COR-L47 (cell line): ENCODE results near the gene CABP7.
A peak's percentile ranks its signal among the peaks of the same experiment; 100 is the strongest.

Source experiments
- DNase-seq: peaks from one replicate; lab custom pipeline; 2025; lab: John Stamatoyannopoulos, UW

The CABP7 gene

DNA sequence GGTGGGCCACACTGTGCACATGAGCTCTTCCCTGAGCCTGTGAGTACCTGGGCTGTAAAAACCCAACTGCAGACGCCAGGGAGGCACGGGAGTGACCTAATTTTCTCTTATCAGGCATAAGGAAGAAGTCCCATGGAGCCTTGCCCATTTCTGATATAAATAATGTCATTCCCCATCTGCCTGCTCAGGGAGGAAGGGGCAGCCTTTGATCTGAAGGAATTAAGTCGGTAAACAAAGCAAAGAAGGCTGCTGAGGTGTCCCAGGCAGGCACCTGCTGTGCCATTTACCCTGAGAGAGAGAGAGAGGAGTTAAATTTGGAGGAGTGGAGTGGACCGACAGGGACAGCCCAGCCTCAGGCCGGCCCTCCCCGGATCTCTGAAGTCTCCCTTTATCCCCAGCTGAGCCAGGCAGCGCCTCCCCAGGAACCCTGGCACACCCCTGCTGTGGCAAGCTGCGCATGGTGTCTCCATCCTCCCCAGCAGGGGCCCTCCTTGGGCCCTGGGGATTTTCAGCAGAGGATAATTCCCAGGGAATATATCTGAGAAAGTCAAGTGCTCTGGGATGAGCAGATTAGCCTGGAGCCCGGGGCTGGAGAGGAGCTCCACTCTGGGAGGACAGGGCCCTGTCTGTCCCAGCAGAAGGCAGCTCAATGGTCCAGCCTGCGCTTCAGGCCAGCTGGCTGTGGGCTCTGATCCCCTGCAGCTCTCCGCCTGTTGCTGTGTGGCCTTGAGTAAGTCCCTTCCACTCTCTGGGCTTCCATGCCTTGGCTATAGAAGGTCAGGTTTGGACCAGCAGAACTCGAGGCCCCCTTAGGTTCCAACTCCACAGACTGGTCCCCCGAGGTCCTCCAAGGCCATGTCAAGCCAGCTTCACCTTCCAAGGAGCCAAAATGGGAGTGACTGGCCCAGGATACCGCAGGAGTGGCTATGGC is 17.5 kb upstream of the CABP7 start:
- DNase-seq: peak; percentile 65

- peak; percentile 69 for DNase-seq
Measured at GRCh38 chr22:29702931-29703501, 16.8 kb upstream of the CABP7 start.

DNA sequence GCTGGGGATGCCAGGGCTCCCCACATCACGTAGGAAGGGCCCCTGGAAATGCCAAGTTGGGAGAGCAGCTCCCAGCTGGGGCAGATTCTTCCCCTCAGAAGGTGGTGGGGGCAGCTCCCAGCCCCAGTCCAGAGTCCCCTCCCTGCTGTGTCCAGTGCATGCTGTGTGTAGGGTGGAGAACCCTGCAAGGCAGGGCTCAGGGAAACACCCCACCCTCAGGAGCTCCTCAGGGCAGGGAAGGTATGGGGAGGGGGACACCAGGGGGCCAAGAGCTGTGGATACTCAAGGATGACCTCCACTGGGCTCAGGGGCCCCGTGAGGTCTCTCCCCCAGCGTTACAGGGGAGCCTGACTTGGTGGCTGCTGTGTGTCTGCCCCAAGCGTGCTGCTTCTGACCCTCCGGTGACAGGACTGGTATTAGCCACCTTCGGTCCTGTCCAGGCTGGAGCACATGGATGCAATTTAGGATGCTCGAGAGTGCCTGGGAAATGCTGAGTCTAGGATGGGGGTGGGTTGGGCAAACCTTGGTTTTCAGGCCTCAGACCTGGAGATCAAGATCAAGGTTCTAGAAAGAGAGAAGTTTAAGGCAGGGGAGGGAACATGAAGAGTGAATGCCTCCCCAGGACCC is 16.1 kb upstream of the CABP7 start:
- no peak for DNase-seq

DNA sequence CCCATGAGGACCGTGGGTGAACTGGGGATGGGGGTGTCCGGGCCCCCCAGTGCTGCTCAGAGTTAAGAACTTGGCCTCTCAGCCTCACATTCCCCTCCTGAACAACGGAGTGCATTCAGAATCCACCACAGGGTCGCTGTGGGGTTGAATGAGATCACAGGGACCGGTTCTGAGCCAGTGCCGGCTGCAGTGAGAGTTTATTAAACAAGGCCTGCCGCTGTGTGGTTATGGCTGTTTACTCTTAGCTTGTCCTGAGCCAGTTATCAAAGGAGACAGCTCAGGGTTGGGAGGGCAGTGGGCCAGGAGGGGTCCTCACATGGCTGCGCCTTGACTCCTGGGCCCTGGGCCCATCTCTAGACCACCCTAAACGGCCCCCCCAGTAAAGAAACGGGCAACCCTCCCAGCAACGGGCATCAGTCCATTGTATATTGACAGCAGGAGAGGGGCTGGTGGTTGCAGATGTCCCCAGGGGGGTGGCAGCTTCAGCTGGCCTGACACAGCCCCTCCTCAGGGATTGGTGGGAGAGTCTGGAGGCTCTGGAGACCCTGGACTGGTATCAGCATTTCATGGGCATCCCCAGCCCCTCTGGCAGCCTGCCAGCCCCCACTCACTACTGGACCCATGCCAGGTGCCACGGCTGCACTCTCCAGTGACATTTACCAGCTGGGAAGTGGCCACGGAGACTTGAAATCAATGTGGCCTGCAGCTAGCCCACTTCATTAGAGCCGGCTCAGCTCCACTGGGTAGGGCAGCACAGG is 15.1 kb upstream of the CABP7 start:
- peak; percentile 53 for DNase-seq

DNA sequence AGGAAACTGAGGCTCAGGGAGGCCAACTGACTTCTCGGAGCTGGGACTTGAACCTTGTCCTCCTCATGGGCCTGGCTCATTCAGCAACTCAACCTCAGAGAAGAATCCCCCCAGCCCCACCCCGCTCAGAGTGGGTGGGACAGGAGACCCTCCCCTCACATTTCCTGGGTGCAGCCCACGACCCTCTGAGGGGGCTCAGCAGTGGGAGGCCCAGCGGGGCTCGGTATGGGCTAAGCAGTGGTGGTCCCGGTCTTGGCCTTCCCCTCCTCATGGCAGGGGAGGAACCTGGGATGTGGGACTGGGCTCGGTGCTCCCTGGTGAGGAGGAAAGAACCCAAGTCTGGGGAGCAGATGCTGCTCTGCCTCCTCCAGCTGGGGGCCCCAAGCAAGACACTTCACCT is 14.2 kb upstream of the CABP7 start:
- no peak for DNase-seq

GRCh38 chr22:29706486-29706885 is 13.3 kb upstream of the CABP7 start:
- peak; percentile 50 for DNase-seq

DNA sequence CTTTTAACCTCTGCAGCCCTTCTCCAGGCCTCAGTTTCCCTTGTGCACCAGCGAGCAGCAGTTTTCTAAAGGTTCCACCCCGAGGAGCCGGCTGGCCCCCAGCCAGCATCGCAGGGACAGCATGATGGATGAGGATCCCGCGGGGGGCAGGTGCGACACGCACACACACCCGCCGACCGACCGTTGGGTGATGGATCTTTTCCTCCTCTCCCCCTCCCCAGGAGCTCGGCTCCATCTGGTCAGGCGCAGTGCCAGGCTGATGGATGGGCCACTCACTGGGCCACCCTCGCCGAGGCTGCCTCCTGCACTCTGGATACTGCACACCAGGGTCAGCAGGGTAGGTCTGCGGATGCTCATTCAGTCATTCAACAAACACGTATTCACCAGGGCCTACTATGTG is 12.8 kb upstream of the CABP7 start:
- peak; percentile 82 for DNase-seq

GRCh38 chr22:29707471-29707870 is 12.3 kb upstream of the CABP7 start:
- DNase-seq: no peak

DNA sequence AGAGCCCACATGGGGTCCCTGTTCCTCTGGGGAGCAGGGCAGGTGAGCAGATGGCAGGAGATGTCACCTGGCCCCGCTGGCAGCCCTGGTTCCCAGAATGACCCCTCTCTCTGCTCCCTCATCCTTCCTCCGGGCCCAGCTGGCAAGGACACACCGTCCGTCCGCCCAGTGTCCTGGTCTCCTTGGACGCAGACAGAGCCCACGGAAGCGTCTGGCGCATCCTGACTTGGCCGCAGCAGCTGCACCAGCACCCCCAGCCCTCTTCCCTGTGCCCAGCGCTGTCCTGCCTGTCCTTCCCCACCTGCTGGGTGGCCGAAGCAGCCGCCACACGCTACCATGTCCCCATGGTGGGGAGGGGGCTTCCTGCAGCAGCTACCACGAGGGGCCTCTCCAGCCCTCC is 9.6 kb upstream of the CABP7 start:
- DNase-seq: no peak

GRCh38 chr22:29710922-29711593 is 8.7 kb upstream of the CABP7 start:
- DNase-seq: peak; percentile 63

GRCh38 chr22:29712119-29712518 is 7.7 kb upstream of the CABP7 start:
- no peak for DNase-seq

- peak; percentile 36 for DNase-seq
Measured at GRCh38 chr22:29713156-29713727, 6.6 kb upstream of the CABP7 start.

- peak; percentile 56 for DNase-seq
Measured at GRCh38 chr22:29715240-29715639, 4.6 kb upstream of the CABP7 start.

GRCh38 chr22:29715705-29716104 is 4.1 kb upstream of the CABP7 start:
- no peak for DNase-seq

- no peak for DNase-seq
Measured at GRCh38 chr22:29716814-29717545, 2.8 kb upstream of the CABP7 start.

GRCh38 chr22:29717789-29718188 is 2.0 kb upstream of the CABP7 start:
- DNase-seq: peak; percentile 90

DNA sequence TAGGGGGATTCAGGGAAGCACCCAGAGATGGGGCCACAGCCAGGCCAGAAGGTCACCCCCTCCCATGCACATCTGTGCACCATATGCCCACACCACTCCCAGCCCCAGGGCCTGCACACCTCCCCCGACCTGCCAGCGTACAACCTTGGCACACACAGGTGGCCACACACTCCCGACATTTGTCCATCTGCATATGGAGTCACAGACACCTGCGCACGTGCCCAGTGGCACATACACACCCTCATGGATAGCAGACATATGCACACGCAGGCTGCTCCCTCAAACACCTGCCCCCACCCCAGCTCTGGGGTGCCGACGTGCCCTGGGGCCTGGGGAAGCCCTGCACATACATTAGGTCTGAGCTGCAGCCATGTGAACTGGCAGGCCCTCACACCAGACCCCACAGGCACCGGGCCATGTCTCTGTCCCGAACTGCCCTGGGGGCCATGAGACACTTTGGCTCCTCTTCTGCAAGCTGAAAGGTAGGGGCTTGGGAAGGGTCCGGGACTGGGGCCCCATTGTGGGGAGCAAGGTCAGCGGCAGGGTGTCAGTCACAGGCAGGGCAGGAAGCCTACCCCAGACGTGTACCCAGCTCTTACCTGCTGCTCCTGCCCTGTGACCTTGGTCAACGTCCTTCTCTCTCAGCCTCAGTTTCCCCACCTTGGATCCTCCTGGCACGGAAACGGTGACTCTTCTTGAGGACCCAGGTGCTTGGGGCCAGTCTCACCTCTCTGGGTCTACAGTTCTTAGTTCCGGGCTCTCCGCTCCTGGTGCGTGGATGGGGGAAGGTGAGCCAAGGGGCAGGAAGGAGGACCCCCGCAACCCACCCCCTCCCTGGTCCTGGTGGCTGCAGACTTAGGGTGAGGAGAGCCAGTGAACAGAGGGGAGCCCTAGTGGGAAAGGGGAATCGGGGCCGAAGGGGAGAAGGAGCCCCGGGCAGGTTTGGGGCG is 579 bp upstream of the CABP7 start:
- no peak for DNase-seq

- DNase-seq: no peak
Measured at GRCh38 chr22:29720811-29721323, 1.1 kb downstream of the CABP7 start.

DNA sequence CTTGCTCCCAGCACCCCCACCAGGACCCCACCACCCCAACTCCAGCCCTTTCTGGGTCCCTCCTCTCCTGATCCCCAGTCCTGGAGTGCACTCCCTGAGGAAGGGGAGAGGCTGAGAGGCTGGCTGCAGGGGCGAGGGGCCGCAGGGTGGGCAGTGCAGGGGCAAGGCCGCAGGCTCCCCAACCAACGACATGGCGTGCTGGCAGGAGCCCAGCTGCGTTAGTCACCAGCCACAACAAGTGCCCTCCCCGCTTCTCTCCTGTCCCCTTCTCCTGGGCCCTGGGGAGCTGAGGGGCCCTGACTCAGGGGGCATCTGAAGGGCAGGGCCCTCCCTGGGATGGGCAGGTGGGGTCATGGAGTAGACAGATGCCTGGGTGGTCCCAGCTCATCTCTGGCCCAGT is 2.3 kb downstream of the CABP7 start:
- DNase-seq: no peak
